Esophagus muscularis mucosa (tissue), 4 donors: ENCODE measurements around the gene JTB. TPM values are rescaled to one million over a fixed set of nuclear protein-coding genes. Genes with fewer than 3 reads are reported as not detected.

Experiments used
- DNase-seq: peaks from one replicate; pipeline ENCODE4 v3.0.0-alpha.2; 2017; ENCODE audit errors: extremely low spot score
- H3K27ac ChIP-seq, 4 donors: fragments of 200-600 bp; sonication (generic); replicated peaks in 1 of 4; 1 replicate in 3 of 4; 2 replicates in 1 of 4; pipeline ENCODE4 v1.5.1; 2016 to 2019; ENCODE audit warnings: mild to moderate bottlenecking in 1 of 4
- H3K27me3 ChIP-seq, 4 donors: fragments of 200-600 bp; sonication (generic); one replicate each; pipeline versions ENCODE4 v1.5.1 to v1.6.0; 2016 to 2019
- H3K36me3 ChIP-seq, 4 donors: fragments of 200-600 bp; sonication (generic); one replicate each; pipeline ENCODE4 v1.5.1; 2016 to 2019
- H3K4me1 ChIP-seq, 4 donors: fragments of 200-600 bp; sonication (generic); one replicate each; pipeline ENCODE4 v1.5.1; 2016 to 2019
- H3K4me3 ChIP-seq, 4 donors: fragments of 200-600 bp; sonication (generic); 1 replicate in 2 of 4; 2 replicates in 2 of 4; pipeline ENCODE4 v1.5.1; 2016 to 2019; ENCODE audit warnings: mild to moderate bottlenecking in 4 of 4, moderate library complexity in 1 of 4
- H3K9me3 ChIP-seq, 4 donors: fragments of 200-600 bp; sonication (generic); 1 replicate in 3 of 4; 2 replicates in 1 of 4; pipeline ENCODE4 v1.5.1; 2016 to 2019
- EP300 ChIP-seq: sonication (generic); formaldehyde crosslinking; IDR thresholded peaks from one replicate; pipeline ENCODE4 v1.6.1; 2017; ENCODE audit warnings: antibody characterized with exemption
- POLR2A ChIP-seq: fragments of 450-650 bp; IDR thresholded peaks from one replicate; pipeline ENCODE4 v1.6.1; 2017; ENCODE audit warnings: antibody characterized with exemption, moderate library complexity, mild to moderate bottlenecking, low read depth
- POLR2AphosphoS5 ChIP-seq, 2 donors: sonication (generic); formaldehyde crosslinking; IDR thresholded peaks; one replicate each; pipeline ENCODE4 v1.6.1; 2017; ENCODE audit warnings: antibody characterized with exemption in 2 of 2
- WGBS: methylation state at CpG from one replicate; pipeline ENCODE4 v1.1.5; 2018; 5-methylcytosine and 5-hydroxymethylcytosine counted together
- intact Hi-C: fragments of 100-400 bp; cut with DNase I; formaldehyde crosslinking; loops from one replicate; pipeline ENCODE4 v1.15.1; 2023
- total RNA-seq, 4 donors: library from RNA; depleted of rRNA; stranded (reverse); fragments of >200 nt; gene quantifications; one replicate each; pipeline versions ENCODE4 v1.1.0 to v1.2.1, GENCODE V29; 2016
- TF ChIP-seq, protein P1 (sequence below), 3 experiments: fragments of 200-600 bp in 2 of 3; fragments of 450-650 bp in 1 of 3; sonication (generic) in 2 of 3; IDR thresholded peaks; one replicate each; pipeline ENCODE4 v1.5.1; 2017 to 2019; ENCODE audit warnings: antibody characterized with exemption in 3 of 3, mild to moderate bottlenecking in 2 of 3, moderate library complexity in 1 of 3

The JTB gene
- total RNA-seq, 4 donors from 2014 or later, result 175 to 238 (median 216) TPM

- Histone ChIP-seq H3K4me1 (peaks cover 19 to 26% (median 21%) of the 10 kb centered on the region in 4 donors), H3K27ac (no peak overlapping the region), H3K4me3 (no peak overlapping the region), H3K27me3 (no peaks in the 10 kb centered on the region), H3K36me3 (peaks cover 33 to 84% (median 73%) of the 10 kb centered on the region in 4 donors), H3K9me3 (no peaks in the 10 kb centered on the region)
- TF ChIP-seq POLR2A (no peak), POLR2AphosphoS5 (IDR thresholded peaks at IDR 0.05) (no peak), EP300 (no peak)
- TF ChIP-seq, protein P1, sequence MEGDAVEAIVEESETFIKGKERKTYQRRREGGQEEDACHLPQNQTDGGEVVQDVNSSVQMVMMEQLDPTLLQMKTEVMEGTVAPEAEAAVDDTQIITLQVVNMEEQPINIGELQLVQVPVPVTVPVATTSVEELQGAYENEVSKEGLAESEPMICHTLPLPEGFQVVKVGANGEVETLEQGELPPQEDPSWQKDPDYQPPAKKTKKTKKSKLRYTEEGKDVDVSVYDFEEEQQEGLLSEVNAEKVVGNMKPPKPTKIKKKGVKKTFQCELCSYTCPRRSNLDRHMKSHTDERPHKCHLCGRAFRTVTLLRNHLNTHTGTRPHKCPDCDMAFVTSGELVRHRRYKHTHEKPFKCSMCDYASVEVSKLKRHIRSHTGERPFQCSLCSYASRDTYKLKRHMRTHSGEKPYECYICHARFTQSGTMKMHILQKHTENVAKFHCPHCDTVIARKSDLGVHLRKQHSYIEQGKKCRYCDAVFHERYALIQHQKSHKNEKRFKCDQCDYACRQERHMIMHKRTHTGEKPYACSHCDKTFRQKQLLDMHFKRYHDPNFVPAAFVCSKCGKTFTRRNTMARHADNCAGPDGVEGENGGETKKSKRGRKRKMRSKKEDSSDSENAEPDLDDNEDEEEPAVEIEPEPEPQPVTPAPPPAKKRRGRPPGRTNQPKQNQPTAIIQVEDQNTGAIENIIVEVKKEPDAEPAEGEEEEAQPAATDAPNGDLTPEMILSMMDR (IDR thresholded peaks at IDR 0.05), result no peak
- WGBS, result 84% methylated on average over 7 of the region's 8 CpGs
- no peak for DNase-seq
- intact Hi-C loops, result loop anchor here (10.0 kb wide), 1 partner anchor 116 kb away; no protein-coding TSS in a partner anchor
Measured at GRCh38 chr1:153940756-153941155, 36.7 kb downstream of the JTB start.

DNA sequence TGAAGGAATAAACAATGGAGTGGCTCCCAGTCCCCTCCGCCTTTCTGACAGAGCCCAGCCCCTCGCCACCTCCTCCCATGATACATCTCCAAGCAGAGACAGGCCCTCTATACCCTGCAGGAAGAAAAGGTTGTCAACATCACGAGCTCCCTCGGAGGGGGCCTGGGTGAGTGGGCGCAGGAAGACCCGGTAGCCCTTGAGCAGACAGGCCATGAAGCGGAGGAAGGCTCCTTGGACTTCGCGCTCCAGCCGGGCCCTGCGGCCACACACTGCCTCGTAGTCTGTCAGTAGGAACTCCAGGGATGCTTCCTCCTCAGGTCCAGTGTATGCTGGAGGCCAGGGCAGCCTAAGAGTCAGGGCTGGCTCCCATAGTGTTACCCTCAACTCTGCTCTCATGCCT lies 38.0 kb downstream of the JTB start:
- Histone ChIP-seq H3K27me3 (no peaks in the 10 kb centered on the region), H3K36me3 (peaks cover 44 to 97% (median 86%) of the 10 kb centered on the region in 4 donors), H3K4me3 (no peak overlapping the region), H3K4me1 (peaks cover 6 to 14% (median 11%) of the 10 kb centered on the region in 4 donors), H3K9me3 (no peaks in the 10 kb centered on the region), H3K27ac (no peak overlapping the region)
- no peak for DNase-seq
- TF ChIP-seq, protein P1 (IDR thresholded peaks at IDR 0.05), result no peak
- intact Hi-C loops, result no loop called here
- 83% methylated on average over 4 of the region's 12 CpGs for WGBS

GRCh38 chr1:153938996-153939395 lies 38.5 kb downstream of the JTB start:
- WGBS, result 79% methylated on average over 3 of the region's 3 CpGs
- intact Hi-C loops, result no loop called here
- Histone ChIP-seq H3K9me3 (no peaks in the 10 kb centered on the region), H3K27ac (no peak overlapping the region), H3K36me3 (peaks cover 47 to 100% (median 90%) of the 10 kb centered on the region in 4 donors), H3K4me1 (peaks cover 2 to 9% (median 6%) of the 10 kb centered on the region in 4 donors), H3K27me3 (no peaks in the 10 kb centered on the region), H3K4me3 (no peak overlapping the region)
- no peak for DNase-seq
- TF ChIP-seq EP300 (no peak), POLR2AphosphoS5 (IDR thresholded peaks at IDR 0.05) (no peak), POLR2A (no peak)
- TF ChIP-seq, protein P1 (IDR thresholded peaks at IDR 0.05), result no peak

DNA sequence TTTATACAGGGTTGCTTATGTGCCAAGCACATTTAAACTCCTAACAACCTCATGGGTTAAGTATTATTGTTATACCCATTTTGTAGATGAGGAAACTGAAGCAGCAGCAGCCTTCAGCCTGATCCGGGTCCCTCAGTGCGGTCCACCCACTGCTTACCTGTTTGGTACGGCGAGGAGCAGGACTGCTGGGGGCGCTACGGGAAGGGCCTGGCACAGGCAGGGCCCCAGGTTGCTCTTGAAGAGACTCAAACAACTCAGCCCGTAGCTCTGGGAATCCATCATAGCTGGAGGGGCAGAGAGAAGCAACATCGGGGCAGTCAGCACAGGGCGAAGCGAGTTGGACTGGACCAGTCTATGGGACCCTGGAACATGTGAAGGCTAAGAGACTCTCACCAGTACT lies 40.1 kb downstream of the JTB start:
- Histone ChIP-seq H3K4me3 (no peak overlapping the region), H3K36me3 (peaks cover 63 to 100% (median 96%) of the 10 kb centered on the region in 4 donors), H3K27ac (no peak overlapping the region), H3K4me1 (no peaks in the 10 kb centered on the region), H3K9me3 (no peaks in the 10 kb centered on the region), H3K27me3 (no peaks in the 10 kb centered on the region)
- 99% methylated on average over 10 of the region's 10 CpGs for WGBS
- TF ChIP-seq, protein P1 (IDR thresholded peaks at IDR 0.05), result no peak
- no peak for TF ChIP-seq POLR2A
- TF ChIP-seq POLR2AphosphoS5 (IDR thresholded peaks at IDR 0.05), result no peak
- no peak for TF ChIP-seq EP300
- intact Hi-C loops, result no loop called here
- no peak for DNase-seq
